GM12873 (cell line): ENCODE results near the gene REC114.

Experiments used
- CTCF ChIP-seq: IDR thresholded peaks from 2 replicates; pipeline ENCODE4 v1.5.1; 2012; ENCODE audit warnings: low read depth, mild to moderate bottlenecking, moderate library complexity, low read length, control low read depth; ENCODE audit not compliant: insufficient read depth; ENCODE audit errors: missing control alignments

REC114 gene

GRCh38 chr15:73474785-73475184, 31.8 kb downstream of the REC114 start:
- TF ChIP-seq CTCF: no peak

GRCh38 chr15:73476704-73477216, 33.8 kb downstream of the REC114 start:
- TF ChIP-seq CTCF: no peak

GRCh38 chr15:73480050-73480449, 37.1 kb downstream of the REC114 start:
- TF ChIP-seq CTCF: no peak

- no peak for TF ChIP-seq CTCF
Observed at GRCh38 chr15:73482166-73482565, 39.2 kb downstream of the REC114 start.

GRCh38 chr15:73483053-73483452, 40.1 kb downstream of the REC114 start:
- TF ChIP-seq CTCF: no peak

GRCh38 chr15:73485372-73485771, 42.4 kb downstream of the REC114 start:
- TF ChIP-seq CTCF: no peak

- no peak for TF ChIP-seq CTCF
Observed at GRCh38 chr15:73488698-73489097, 45.7 kb downstream of the REC114 start.

- TF ChIP-seq CTCF: no peak
Observed at GRCh38 chr15:73493922-73494321, 51.0 kb downstream of the REC114 start.
